ENCODE data around the gene MNS1. TPM values are rescaled to one million over a fixed set of nuclear protein-coding genes. Genes with fewer than 3 reads are reported as not detected.

MNS1 gene
- total RNA-seq, 2 experiments from 2014 or later = 0.29 to 0.95 TPM

DNA sequence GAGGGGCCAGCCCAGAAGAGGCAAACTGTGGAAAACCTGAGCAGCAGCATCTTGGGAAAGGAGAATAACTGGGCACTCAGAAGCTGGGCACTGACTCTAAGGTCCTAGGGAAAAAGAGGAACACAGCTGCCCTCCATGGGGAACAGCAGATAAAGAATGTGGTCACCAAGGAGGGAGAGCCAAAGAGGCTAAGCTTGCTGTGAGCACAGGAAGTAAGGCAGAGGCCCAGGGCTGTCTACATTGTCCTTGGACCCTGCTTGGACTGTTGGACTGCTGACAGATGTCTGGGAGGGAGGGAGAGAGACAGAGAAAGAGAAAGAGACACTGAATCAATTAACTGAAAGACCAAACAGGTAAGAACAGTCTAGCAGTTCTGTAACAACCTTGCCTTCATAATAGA lies 4.5 kb upstream of the MNS1 start:
- POLR2A ChIA-PET = interaction anchor here (0.5 kb wide), 1 partner anchor 836 kb away, joined by 3 read pairs; no protein-coding TSS in a partner anchor
- TF ChIP-seq, protein P1, sequence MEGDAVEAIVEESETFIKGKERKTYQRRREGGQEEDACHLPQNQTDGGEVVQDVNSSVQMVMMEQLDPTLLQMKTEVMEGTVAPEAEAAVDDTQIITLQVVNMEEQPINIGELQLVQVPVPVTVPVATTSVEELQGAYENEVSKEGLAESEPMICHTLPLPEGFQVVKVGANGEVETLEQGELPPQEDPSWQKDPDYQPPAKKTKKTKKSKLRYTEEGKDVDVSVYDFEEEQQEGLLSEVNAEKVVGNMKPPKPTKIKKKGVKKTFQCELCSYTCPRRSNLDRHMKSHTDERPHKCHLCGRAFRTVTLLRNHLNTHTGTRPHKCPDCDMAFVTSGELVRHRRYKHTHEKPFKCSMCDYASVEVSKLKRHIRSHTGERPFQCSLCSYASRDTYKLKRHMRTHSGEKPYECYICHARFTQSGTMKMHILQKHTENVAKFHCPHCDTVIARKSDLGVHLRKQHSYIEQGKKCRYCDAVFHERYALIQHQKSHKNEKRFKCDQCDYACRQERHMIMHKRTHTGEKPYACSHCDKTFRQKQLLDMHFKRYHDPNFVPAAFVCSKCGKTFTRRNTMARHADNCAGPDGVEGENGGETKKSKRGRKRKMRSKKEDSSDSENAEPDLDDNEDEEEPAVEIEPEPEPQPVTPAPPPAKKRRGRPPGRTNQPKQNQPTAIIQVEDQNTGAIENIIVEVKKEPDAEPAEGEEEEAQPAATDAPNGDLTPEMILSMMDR (IDR thresholded peaks at IDR 0.05) = no peak

DNA sequence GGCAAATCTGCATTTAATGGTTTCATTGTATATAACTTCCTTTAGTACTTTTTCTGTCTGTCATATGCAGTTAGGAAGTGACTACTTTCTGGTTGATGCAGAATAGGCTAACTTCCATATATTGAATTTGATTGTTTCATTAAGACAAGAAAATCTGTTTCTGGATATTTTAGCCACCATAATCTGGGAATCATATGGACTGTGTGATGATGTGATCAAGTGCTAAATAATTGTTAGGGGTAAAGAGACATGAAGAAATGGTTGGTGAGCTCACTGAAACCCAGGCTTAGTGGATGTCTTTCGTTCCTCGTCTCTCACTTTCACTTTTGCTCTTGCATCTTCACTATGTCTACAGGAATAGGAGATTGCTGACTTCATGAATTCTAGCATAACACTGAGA lies 3.5 kb upstream of the MNS1 start:
- peak overlapping the region; percentile 73 for H3K4me3 Mint-ChIP-seq
- H3K4me1 Mint-ChIP-seq (ENCODE audit: low read depth) = peaks cover 23% of the 10 kb centered on the region
- intact Hi-C loops (cut with micrococcal nuclease) = no loop called here
- H3K27ac Mint-ChIP-seq = peak overlapping the region; percentile 62
- peaks cover 22% of the 10 kb centered on the region for H3K27me3 Mint-ChIP-seq
- no peaks in the 10 kb centered on the region for H3K36me3 Mint-ChIP-seq (ENCODE audit: low read depth)
- ChIA-PET CTCF (no interaction called here), POLR2A (no interaction called here)
- TF ChIP-seq, protein P1 (IDR thresholded peaks at IDR 0.05) = no peak
- no peaks in the 10 kb centered on the region for H3K9me3 Mint-ChIP-seq
- DNase-seq (peak; percentile 12), ATAC-seq (peak; percentile 55)

More for the DNA sequence above, 4.5 kb upstream of the MNS1 start:
- Mint-ChIP-seq H3K27me3 (peaks cover 15% of the 10 kb centered on the region), H3K36me3 (ENCODE audit: low read depth) (no peaks in the 10 kb centered on the region), H3K4me1 (ENCODE audit: low read depth) (peaks cover 22% of the 10 kb centered on the region), H3K27ac (no peak overlapping the region), H3K9me3 (no peaks in the 10 kb centered on the region), H3K4me3 (no peak overlapping the region)
- no peak for ATAC-seq
- no peak for DNase-seq
- intact Hi-C loops (cut with micrococcal nuclease) = no loop called here
- CTCF ChIA-PET = interaction anchor here (1.4 kb wide), 1 partner anchor 22 kb away, joined by 3 read pairs; no protein-coding TSS in a partner anchor

DNA sequence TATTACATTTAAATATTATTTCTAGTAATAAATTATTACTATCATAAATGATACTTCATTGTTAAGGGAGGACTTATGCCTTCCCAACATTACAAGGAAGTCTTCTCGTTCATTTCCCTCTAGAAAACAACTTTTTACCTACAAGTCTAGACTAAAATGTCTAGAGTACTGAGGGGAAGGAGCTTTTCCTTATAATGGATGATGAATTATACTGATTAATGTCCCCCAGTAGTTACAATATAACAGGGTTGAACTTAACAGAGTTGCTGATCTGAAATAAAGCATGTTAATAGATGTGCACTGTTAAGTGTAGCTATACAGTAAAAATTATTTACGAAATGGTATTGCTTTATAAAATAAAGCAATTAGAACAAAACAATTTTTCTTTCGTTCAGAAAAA lies 2.7 kb upstream of the MNS1 start:
- no peak for DNase-seq
- ChIA-PET CTCF (interaction anchor here (0.8 kb wide), 1 partner anchor 23 kb away, joined by 3 read pairs; no protein-coding TSS in a partner anchor), POLR2A (no interaction called here)
- TF ChIP-seq, protein P1 (IDR thresholded peaks at IDR 0.05) = no peak
- no peak for ATAC-seq
- H3K4me3 Mint-ChIP-seq = no peak overlapping the region
- H3K36me3 Mint-ChIP-seq (ENCODE audit: low read depth) = no peaks in the 10 kb centered on the region
- peaks cover 23% of the 10 kb centered on the region for H3K4me1 Mint-ChIP-seq (ENCODE audit: low read depth)
- H3K27ac Mint-ChIP-seq = no peak overlapping the region
- H3K27me3 Mint-ChIP-seq = peaks cover 23% of the 10 kb centered on the region
- H3K9me3 Mint-ChIP-seq = no peaks in the 10 kb centered on the region
- intact Hi-C loops (cut with micrococcal nuclease) = no loop called here

DNA sequence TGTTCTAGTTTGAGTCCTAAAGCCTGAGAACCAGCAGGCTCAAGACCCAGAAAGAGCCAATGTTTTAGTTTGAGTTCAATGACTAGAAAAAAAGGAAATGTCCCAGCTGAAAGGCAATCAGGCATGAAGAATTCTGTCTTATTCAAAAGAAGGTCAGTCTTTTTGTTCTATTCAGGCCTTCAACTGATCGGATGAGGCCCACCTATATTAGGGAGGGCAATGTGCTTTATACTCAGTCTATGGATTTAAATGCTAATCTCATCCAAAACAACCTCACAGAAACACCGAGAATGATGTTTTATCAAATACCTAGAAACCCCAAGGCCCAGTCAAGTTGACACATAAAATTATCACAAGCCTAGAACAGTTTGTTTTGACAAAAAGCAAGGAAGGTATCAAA lies 4.0 kb downstream of the MNS1 start:
- peaks cover 13% of the 10 kb centered on the region for H3K4me1 Mint-ChIP-seq (ENCODE audit: low read depth)
- peaks cover 31% of the 10 kb centered on the region for H3K27me3 Mint-ChIP-seq
- TF ChIP-seq, protein P1 (IDR thresholded peaks at IDR 0.05) = no peak
- H3K27ac Mint-ChIP-seq = no peak overlapping the region
- DNase-seq (no peak), ATAC-seq (no peak)
- ChIA-PET POLR2A (no interaction called here), CTCF (no interaction called here)
- intact Hi-C loops (cut with micrococcal nuclease) = no loop called here
- no peaks in the 10 kb centered on the region for H3K36me3 Mint-ChIP-seq (ENCODE audit: low read depth)
- no peak overlapping the region for H3K4me3 Mint-ChIP-seq
- no peaks in the 10 kb centered on the region for H3K9me3 Mint-ChIP-seq

DNA sequence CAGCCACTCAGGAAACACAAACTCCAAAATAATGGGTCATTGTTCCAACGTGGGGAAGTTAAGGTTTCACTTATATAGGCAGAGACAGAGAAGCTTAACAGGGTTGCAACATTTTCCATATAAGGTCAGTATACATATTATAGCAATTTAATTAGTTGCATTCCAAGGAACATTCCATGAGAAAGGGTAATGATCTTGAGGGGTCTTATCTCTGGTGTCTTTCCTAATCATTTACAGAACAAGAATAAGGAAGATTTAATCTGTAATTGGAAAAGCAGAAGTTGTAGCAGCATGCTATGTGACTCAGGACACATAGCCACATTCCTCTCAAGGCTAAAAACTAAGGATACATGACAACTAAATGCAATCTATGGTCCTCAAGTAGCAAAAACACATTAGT lies 4.9 kb downstream of the MNS1 start:
- ATAC-seq (no peak), DNase-seq (no peak)

More for the DNA sequence above, 4.9 kb downstream of the MNS1 start:
- POLR2A ChIA-PET = no interaction called here
- Mint-ChIP-seq H3K36me3 (ENCODE audit: low read depth) (no peaks in the 10 kb centered on the region), H3K4me3 (no peak overlapping the region), H3K4me1 (ENCODE audit: low read depth) (peaks cover 7% of the 10 kb centered on the region), H3K27ac (no peak overlapping the region), H3K27me3 (peaks cover 28% of the 10 kb centered on the region), H3K9me3 (no peaks in the 10 kb centered on the region)
- CTCF ChIA-PET = no interaction called here
- TF ChIP-seq, protein P1 (IDR thresholded peaks at IDR 0.05) = no peak
- intact Hi-C loops (cut with micrococcal nuclease) = no loop called here

All from activated CD8-positive, alpha-beta T cell treated with anti-CD3 and anti-CD28 coated beads for 36 hours (primary cell).